MM.1S (cell line): ENCODE data around the gene SF3A2.

ENCODE experiments used
- CTCF ChIP-seq: fragments of 300-600 bp; sonication (generic); IDR thresholded peaks from 2 replicates; pipeline ENCODE4 v1.5.1; 2016; ENCODE audit warnings: antibody characterized with exemption, low read length, mixed read lengths
- EZH2 ChIP-seq: fragments of 300-600 bp; sonication (generic); optimal IDR thresholded peaks from 2 replicates; pipeline ENCODE3; 2017; ENCODE audit warnings: low read depth, mild to moderate bottlenecking, antibody characterized with exemption, low read length, mixed read lengths
- EZH2phosphoT487 ChIP-seq: fragments of 300-600 bp; sonication (generic); IDR thresholded peaks from 2 replicates; pipeline ENCODE4 v1.6.1; 2018; ENCODE audit warnings: antibody characterized with exemption, low read length

GRCh38 chr19:2224754-2225349 lies 11.8 kb upstream of the SF3A2 start:
- TF ChIP-seq CTCF (no peak), EZH2phosphoT487 (no peak), EZH2 (no peak)
